HEK293 (cell line): ENCODE results near the gene COL13A1.

Experiments used
- CTCF ChIA-PET: fragments of 350-600 bp; formaldehyde crosslinking; extraction: SDS; loops from one replicate; lab custom pipeline; 2021; ENCODE audit warnings: antibody characterized with exemption; lab: Yijun Ruan, JAX
- POLR2A ChIA-PET: fragments of 300-600 bp; formaldehyde crosslinking; extraction: SDS; loops from one replicate; lab custom pipeline; 2020; ENCODE audit warnings: antibody characterized with exemption, inconsistent platforms; lab: Yijun Ruan, JAX
- H3K27ac ChIP-seq: fragments of 200-500 bp; sonication (Bioruptor generic); 2 replicates; pipeline ENCODE4 v1.5.1; 2014; ENCODE audit warnings: low read depth, low read length, control low read depth, inconsistent platforms; ENCODE audit errors: extremely low read depth
- H3K36me3 ChIP-seq, 2 experiments: fragments of 200-500 bp in 1 of 2; sonication (Bioruptor generic) in 1 of 2; 1 replicate in 1 of 2; 2 replicates in 1 of 2; pipeline ENCODE4 v1.5.1; 2014 to 2017; ENCODE audit warnings: inconsistent platforms in 2 of 2, low read length in 2 of 2; ENCODE audit not compliant: control insufficient read depth in 2 of 2, insufficient read depth in 1 of 2
- H3K4me1 ChIP-seq: fragments of 200-500 bp; sonication (Bioruptor generic); 2 replicates; pipeline ENCODE4 v1.5.1; 2014; ENCODE audit warnings: mild to moderate bottlenecking, low read length, inconsistent platforms; ENCODE audit not compliant: control insufficient read depth, insufficient read depth
- H3K4me3 ChIP-seq: 2 replicates; pipeline ENCODE4 v1.5.1; 2011; ENCODE audit warnings: low read depth, mild to moderate bottlenecking, control low read depth, low read length, moderate library complexity
- H3K9me3 ChIP-seq: fragments of 200-500 bp; sonication (Bioruptor generic); 2 replicates; pipeline ENCODE4 v1.5.1; 2014; ENCODE audit warnings: low read depth, low read length, inconsistent platforms; ENCODE audit not compliant: control insufficient read depth, insufficient read depth
- ATF2 ChIP-seq: fragments of 450-650 bp; formaldehyde crosslinking; IDR thresholded peaks from 2 replicates; pipeline ENCODE4 v1.5.1; 2016; ENCODE audit warnings: missing biosample characterization, missing genetic modification characterization, low read depth
- INSM2 ChIP-seq: fragments of 450-650 bp; formaldehyde crosslinking; IDR thresholded peaks from 2 replicates; pipeline ENCODE4 v1.5.1; 2016; ENCODE audit warnings: missing biosample characterization, missing genetic modification characterization
- MZF1 ChIP-seq: fragments of 450-650 bp; formaldehyde crosslinking; IDR thresholded peaks from 2 replicates; pipeline ENCODE4 v1.5.1; 2017; ENCODE audit warnings: missing biosample characterization, missing genetic modification characterization, borderline replicate concordance
- YY1 ChIP-seq: fragments of 450-650 bp; formaldehyde crosslinking; IDR thresholded peaks from 2 replicates; pipeline ENCODE4 v1.5.1; 2018; ENCODE audit warnings: missing biosample characterization, missing genetic modification characterization
- YY2 ChIP-seq: fragments of 450-650 bp; formaldehyde crosslinking; IDR thresholded peaks from 2 replicates; pipeline ENCODE4 v1.5.1; 2016; ENCODE audit warnings: missing biosample characterization, missing genetic modification characterization
- ZNF146 ChIP-seq: fragments of 450-650 bp; formaldehyde crosslinking; IDR thresholded peaks from 2 replicates; pipeline ENCODE4 v1.5.1; 2016; ENCODE audit warnings: missing biosample characterization, missing genetic modification characterization
- ZNF175 ChIP-seq: fragments of 450-650 bp; formaldehyde crosslinking; IDR thresholded peaks from 2 replicates; pipeline ENCODE4 v1.5.1; 2016; ENCODE audit warnings: missing biosample characterization, missing genetic modification characterization
- ZNF274 ChIP-seq, 2 experiments: fragments of 200-500 bp in 1 of 2; fragments of 450-650 bp in 1 of 2; sonication (Bioruptor generic) in 1 of 2; formaldehyde crosslinking in 1 of 2; IDR thresholded peaks; 2 replicates each; pipeline versions ENCODE4 v1.5.1 to v1.6.1; 2014 to 2016; ENCODE audit warnings: borderline replicate concordance in 1 of 2, inconsistent platforms in 1 of 2, low read length in 1 of 2, missing biosample characterization in 1 of 2, missing genetic modification characterization in 1 of 2
- ZNF324 ChIP-seq: fragments of 450-650 bp; formaldehyde crosslinking; IDR thresholded peaks from 2 replicates; pipeline ENCODE4 v1.5.1; 2016; ENCODE audit warnings: missing biosample characterization, missing genetic modification characterization
- ZNF341 ChIP-seq: fragments of 450-650 bp; formaldehyde crosslinking; IDR thresholded peaks from 2 replicates; pipeline ENCODE4; 2016; ENCODE audit warnings: low read depth, missing biosample characterization, missing genetic modification characterization
- ZNF391 ChIP-seq: fragments of 450-650 bp; formaldehyde crosslinking; IDR thresholded peaks from 2 replicates; pipeline ENCODE4 v1.5.1; 2016; ENCODE audit warnings: low read depth, missing biosample characterization, missing genetic modification characterization, borderline replicate concordance
- ZNF404 ChIP-seq: fragments of 450-650 bp; formaldehyde crosslinking; IDR thresholded peaks from 2 replicates; pipeline ENCODE4 v1.5.1; 2017; ENCODE audit warnings: missing biosample characterization, missing genetic modification characterization
- ZNF423 ChIP-seq: fragments of 450-650 bp; formaldehyde crosslinking; IDR thresholded peaks from 2 replicates; pipeline ENCODE4 v1.5.1; 2016; ENCODE audit warnings: missing biosample characterization, missing genetic modification characterization
- ZNF580 ChIP-seq: fragments of 450-650 bp; formaldehyde crosslinking; IDR thresholded peaks from 2 replicates; pipeline ENCODE4 v1.5.1; 2016; ENCODE audit warnings: missing biosample characterization, missing genetic modification characterization
- TF ChIP-seq, protein P1 (sequence below): fragments of 450-650 bp; formaldehyde crosslinking; IDR thresholded peaks from 2 replicates; pipeline ENCODE4 v1.5.1; 2017; ENCODE audit warnings: missing biosample characterization, missing genetic modification characterization
- TF ChIP-seq, protein P2 (sequence below): fragments of 450-650 bp; formaldehyde crosslinking; optimal IDR thresholded peaks from 2 replicates; pipeline ENCODE3; 2016; ENCODE audit warnings: missing biosample characterization, mild to moderate bottlenecking, missing genetic modification characterization
- TF ChIP-seq, protein P3 (sequence below): fragments of 450-650 bp; formaldehyde crosslinking; IDR thresholded peaks from 2 replicates; pipeline ENCODE4 v1.5.1; 2016; ENCODE audit warnings: missing biosample characterization, missing genetic modification characterization, borderline replicate concordance

Gene COL13A1

DNA sequence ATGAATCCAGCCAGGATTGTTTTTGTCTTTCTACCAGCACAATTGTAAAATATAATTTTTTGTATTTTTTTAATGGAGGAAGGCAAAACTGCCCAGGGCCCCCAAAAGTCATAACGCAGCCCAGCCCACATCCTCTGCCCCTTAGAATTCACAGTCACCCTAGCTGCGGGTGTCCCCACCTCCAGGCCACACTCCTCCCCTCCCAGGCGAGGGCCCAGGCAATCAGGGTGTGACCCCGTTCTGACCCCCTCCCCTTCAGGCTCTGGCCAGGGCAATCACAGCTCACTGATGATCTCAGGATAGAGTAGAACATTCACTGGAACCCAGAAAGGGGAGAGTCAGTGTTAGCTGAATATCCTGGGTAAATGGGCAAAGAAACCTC, 158.9 kb downstream of the COL13A1 start:
- no peak for TF ChIP-seq ZNF404
- TF ChIP-seq ZNF324 (tag by site-specific recombination): no peak
- no peak for TF ChIP-seq MZF1 (tag by site-specific recombination)
- TF ChIP-seq ATF2 (tag by site-specific recombination): no peak
- no peak for TF ChIP-seq INSM2
- TF ChIP-seq ZNF391 (tag by site-specific recombination): no peak
- no peak for TF ChIP-seq ZNF274 (IDR thresholded peaks at IDR 0.05; ENCODE audit: low read length)
- TF ChIP-seq ZNF274 (tag by site-specific recombination; IDR thresholded peaks at IDR 0.05; ENCODE audit: borderline replicate concordance): no peak
- TF ChIP-seq ZNF580: no peak
- TF ChIP-seq, protein P1, sequence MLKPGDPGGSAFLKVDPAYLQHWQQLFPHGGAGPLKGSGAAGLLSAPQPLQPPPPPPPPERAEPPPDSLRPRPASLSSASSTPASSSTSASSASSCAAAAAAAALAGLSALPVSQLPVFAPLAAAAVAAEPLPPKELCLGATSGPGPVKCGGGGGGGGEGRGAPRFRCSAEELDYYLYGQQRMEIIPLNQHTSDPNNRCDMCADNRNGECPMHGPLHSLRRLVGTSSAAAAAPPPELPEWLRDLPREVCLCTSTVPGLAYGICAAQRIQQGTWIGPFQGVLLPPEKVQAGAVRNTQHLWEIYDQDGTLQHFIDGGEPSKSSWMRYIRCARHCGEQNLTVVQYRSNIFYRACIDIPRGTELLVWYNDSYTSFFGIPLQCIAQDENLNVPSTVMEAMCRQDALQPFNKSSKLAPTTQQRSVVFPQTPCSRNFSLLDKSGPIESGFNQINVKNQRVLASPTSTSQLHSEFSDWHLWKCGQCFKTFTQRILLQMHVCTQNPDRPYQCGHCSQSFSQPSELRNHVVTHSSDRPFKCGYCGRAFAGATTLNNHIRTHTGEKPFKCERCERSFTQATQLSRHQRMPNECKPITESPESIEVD: no peak
- TF ChIP-seq YY2 (tag by site-specific recombination): no peak
- TF ChIP-seq YY1: no peak
- TF ChIP-seq ZNF175 (tag by site-specific recombination): no peak
- TF ChIP-seq ZNF423 (tag by site-specific recombination): no peak
- TF ChIP-seq, protein P2, sequence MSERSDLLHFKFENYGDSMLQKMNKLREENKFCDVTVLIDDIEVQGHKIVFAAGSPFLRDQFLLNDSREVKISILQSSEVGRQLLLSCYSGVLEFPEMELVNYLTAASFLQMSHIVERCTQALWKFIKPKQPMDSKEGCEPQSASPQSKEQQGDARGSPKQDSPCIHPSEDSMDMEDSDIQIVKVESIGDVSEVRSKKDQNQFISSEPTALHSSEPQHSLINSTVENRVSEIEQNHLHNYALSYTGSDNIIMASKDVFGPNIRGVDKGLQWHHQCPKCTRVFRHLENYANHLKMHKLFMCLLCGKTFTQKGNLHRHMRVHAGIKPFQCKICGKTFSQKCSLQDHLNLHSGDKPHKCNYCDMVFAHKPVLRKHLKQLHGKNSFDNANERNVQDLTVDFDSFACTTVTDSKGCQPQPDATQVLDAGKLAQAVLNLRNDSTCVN (tag by site-specific recombination): no peak
- TF ChIP-seq ZNF341 (tag by site-specific recombination): no peak
- no peak for TF ChIP-seq ZNF146
- TF ChIP-seq, protein P3, sequence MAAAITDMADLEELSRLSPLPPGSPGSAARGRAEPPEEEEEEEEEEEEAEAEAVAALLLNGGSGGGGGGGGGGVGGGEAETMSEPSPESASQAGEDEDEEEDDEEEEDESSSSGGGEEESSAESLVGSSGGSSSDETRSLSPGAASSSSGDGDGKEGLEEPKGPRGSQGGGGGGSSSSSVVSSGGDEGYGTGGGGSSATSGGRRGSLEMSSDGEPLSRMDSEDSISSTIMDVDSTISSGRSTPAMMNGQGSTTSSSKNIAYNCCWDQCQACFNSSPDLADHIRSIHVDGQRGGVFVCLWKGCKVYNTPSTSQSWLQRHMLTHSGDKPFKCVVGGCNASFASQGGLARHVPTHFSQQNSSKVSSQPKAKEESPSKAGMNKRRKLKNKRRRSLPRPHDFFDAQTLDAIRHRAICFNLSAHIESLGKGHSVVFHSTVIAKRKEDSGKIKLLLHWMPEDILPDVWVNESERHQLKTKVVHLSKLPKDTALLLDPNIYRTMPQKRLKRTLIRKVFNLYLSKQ (tag by site-specific recombination): no peak
- ChIA-PET POLR2A (no interaction called here), CTCF (interaction anchor here (0.6 to 4.3 kb wide), 8 partner anchors 7 to 1936 kb away, joined by 3 to 36 read pairs (median 5); no protein-coding TSS in a partner anchor)
- Histone ChIP-seq H3K36me3 (no peaks in the 10 kb centered on the region), H3K9me3 (no peaks in the 10 kb centered on the region), H3K4me3 (no peak overlapping the region), H3K27ac (no peak overlapping the region), H3K4me1 (no peaks in the 10 kb centered on the region)
